ENCODE data around the gene ZFPL1.
"Not testable (repeated sequence)": the region's sequence is repeated elsewhere in the genome, so short reads cannot be mapped to it uniquely, and the experiment has no call there.

The ZFPL1 gene

GRCh38 chr11:65116370-65117205 is 32.6 kb downstream of the ZFPL1 start:
- DNase-seq (ENCODE audit: low read depth) = no peak
- H3K4me3 ChIP-seq (ENCODE audit: low read depth, low read length) = peak overlapping the region; percentile 90
- TF ChIP-seq CTCF (IDR thresholded peaks at IDR 0.05; ENCODE audit: control insufficient read depth, extremely low read depth, insufficient read depth) = no peak

GRCh38 chr11:65117206-65118096 is 33.4 kb downstream of the ZFPL1 start, which contains the start of gene ZNHIT2:
Gene ZNHIT2, minus strand, starts transcription at chr11:65117701. Its CDS starts 48 bp downstream, at chr11:65117653.
- peak within 1 kb of the TSS; percentile 90 for H3K4me3 ChIP-seq (ENCODE audit: low read depth, low read length)
- peak; percentile 94 for TF ChIP-seq CTCF (IDR thresholded peaks at IDR 0.05; ENCODE audit: control insufficient read depth, extremely low read depth, insufficient read depth)
- peak; percentile 95 for DNase-seq (ENCODE audit: low read depth)

- TF ChIP-seq CTCF (IDR thresholded peaks at IDR 0.05; ENCODE audit: control insufficient read depth, extremely low read depth, insufficient read depth) = no peak
- no peak for DNase-seq (ENCODE audit: low read depth)
These were observed 34.2 kb downstream of the ZFPL1 start for GRCh38 chr11:65118097-65118837.

GRCh38 chr11:65118891-65119669 is 35.1 kb downstream of the ZFPL1 start:
- not testable (repeated sequence) for DNase-seq (ENCODE audit: low read depth); H3K4me3 ChIP-seq (ENCODE audit: low read depth, low read length)

More at GRCh38 chr11:65118097-65118837, 34.2 kb downstream of the ZFPL1 start:
- peak overlapping the region; percentile 90; the same call in 1 of the 2 replicates for H3K4me3 ChIP-seq (ENCODE audit: low read depth, low read length)

- TF ChIP-seq CTCF (IDR thresholded peaks at IDR 0.05; ENCODE audit: control insufficient read depth, extremely low read depth, insufficient read depth) = no peak
- DNase-seq (ENCODE audit: low read depth) = no peak
- H3K4me3 ChIP-seq (ENCODE audit: low read depth, low read length) = no peak overlapping the region
These were observed 35.6 kb downstream of the ZFPL1 start for GRCh38 chr11:65119670-65119995.

- no peak for TF ChIP-seq CTCF (IDR thresholded peaks at IDR 0.05; ENCODE audit: control insufficient read depth, extremely low read depth, insufficient read depth)
- H3K4me3 ChIP-seq (ENCODE audit: low read depth, low read length) = peak overlapping the region; percentile 99
- no peak for DNase-seq (ENCODE audit: low read depth)
These were observed 36.8 kb downstream of the ZFPL1 start for GRCh38 chr11:65120831-65121230.

Measured in LNCaP clone FGC (cell line).